ENCODE data around the gene GRID1.

GRCh38 chr10:85900487-85900886 is 466.1 kb downstream of the GRID1 start:
- TF ChIP-seq CTCF (IDR thresholded peaks at IDR 0.05) (no peak), POLR2AphosphoS5 (IDR thresholded peaks at IDR 0.05) (no peak), POLR2A (IDR thresholded peaks at IDR 0.05) (no peak), EP300 (IDR thresholded peaks at IDR 0.05) (no peak)
